Endothelial cell (in vitro differentiated cells): ENCODE results near the gene SYNPO2. TPM values are rescaled to one million over a fixed set of nuclear protein-coding genes. Genes with fewer than 3 reads are reported as not detected.

ENCODE experiments used
- DNase-seq: peaks from one replicate; pipeline ENCODE4 v3.0.0; 2021; ENCODE audit warnings: low spot score
- H3K27ac Mint-ChIP-seq: one replicate; pipeline ENCODE4 v1.8.0; 2021; ENCODE audit warnings: mixed read lengths, inconsistent platforms; ENCODE audit not compliant: unreplicated experiment
- H3K27me3 Mint-ChIP-seq: one replicate; pipeline ENCODE4 v1.8.0; 2021; ENCODE audit warnings: mild to moderate bottlenecking, moderate library complexity, mixed read lengths, inconsistent platforms; ENCODE audit not compliant: unreplicated experiment
- H3K36me3 Mint-ChIP-seq: one replicate; pipeline ENCODE4 v1.8.0; 2021; ENCODE audit warnings: mild to moderate bottlenecking, low read depth, mixed read lengths, inconsistent platforms; ENCODE audit not compliant: unreplicated experiment
- H3K4me1 Mint-ChIP-seq: one replicate; pipeline ENCODE4 v1.8.0; 2021; ENCODE audit warnings: mild to moderate bottlenecking, mixed read lengths, inconsistent platforms; ENCODE audit not compliant: unreplicated experiment
- H3K4me3 Mint-ChIP-seq: one replicate; pipeline ENCODE4 v1.8.0; 2021; ENCODE audit warnings: mild to moderate bottlenecking, mixed read lengths, inconsistent platforms; ENCODE audit not compliant: unreplicated experiment
- H3K9me3 Mint-ChIP-seq: one replicate; pipeline ENCODE4 v1.8.0; 2021; ENCODE audit warnings: mixed read lengths, inconsistent platforms; ENCODE audit not compliant: unreplicated experiment
- total RNA-seq: library from RNA; stranded (reverse); fragmentation: NEBNext Ultra II Directional; extraction: Animal tissue kit (Norgen Biotek cat#: 25700); gene quantifications from one replicate; pipeline ENCODE4 v1.2.1, GENCODE V29; 2021; ENCODE audit not compliant: unreplicated experiment
- TF ChIP-seq, protein P1 (sequence below): fragments of 200-600 bp; sonication (generic); IDR thresholded peaks from one replicate; pipeline ENCODE4 v1.5.0; 2021; ENCODE audit warnings: antibody characterized with exemption; ENCODE audit not compliant: unreplicated experiment

Gene SYNPO2
- total RNA-seq, 1 donor from 2014 or later = 1.1 TPM

DNA sequence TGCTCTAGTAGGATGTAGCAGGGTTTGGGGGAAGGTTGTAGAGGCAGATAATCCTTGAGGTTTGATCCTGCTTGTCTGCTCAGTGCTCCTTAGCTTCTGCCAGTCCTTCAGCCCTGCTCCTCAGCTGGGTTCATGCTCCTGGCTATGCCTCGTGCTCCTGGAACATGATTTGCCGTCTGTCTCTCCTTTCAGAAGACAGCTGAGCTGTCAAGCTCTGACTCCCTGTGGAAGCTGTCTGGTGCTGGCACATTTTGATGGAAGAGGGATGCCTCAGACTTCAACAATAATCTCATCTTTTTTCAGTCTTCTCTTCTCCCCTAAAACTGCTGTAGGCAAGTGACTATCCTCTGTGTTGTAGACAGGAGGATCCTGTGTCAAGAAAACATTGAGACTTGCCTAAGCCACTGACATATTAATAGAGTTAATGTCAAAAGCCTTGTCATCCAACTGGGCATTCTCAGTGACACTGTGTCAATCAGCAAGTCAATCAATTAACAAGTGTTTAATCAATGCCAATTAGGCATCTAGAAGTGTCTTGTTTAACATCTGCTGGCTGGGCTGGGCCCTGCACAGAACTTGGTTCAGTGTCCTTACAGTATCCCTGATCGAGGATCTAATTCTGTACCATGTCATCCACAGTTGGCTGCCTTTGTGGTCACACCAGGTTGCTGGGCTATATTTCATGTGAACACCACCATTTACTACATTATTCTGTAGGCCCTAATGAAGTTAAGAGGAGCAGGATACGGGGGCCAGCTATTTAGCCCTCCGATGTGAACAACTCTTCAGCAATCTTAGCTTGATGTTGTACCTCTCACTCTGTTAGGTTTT, 96.7 kb downstream of the SYNPO2 start:
- TF ChIP-seq, protein P1, sequence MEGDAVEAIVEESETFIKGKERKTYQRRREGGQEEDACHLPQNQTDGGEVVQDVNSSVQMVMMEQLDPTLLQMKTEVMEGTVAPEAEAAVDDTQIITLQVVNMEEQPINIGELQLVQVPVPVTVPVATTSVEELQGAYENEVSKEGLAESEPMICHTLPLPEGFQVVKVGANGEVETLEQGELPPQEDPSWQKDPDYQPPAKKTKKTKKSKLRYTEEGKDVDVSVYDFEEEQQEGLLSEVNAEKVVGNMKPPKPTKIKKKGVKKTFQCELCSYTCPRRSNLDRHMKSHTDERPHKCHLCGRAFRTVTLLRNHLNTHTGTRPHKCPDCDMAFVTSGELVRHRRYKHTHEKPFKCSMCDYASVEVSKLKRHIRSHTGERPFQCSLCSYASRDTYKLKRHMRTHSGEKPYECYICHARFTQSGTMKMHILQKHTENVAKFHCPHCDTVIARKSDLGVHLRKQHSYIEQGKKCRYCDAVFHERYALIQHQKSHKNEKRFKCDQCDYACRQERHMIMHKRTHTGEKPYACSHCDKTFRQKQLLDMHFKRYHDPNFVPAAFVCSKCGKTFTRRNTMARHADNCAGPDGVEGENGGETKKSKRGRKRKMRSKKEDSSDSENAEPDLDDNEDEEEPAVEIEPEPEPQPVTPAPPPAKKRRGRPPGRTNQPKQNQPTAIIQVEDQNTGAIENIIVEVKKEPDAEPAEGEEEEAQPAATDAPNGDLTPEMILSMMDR = no peak
- H3K9me3 Mint-ChIP-seq = no peaks in the 10 kb centered on the region
- peaks cover 11% of the 10 kb centered on the region for H3K4me1 Mint-ChIP-seq
- no peak overlapping the region for H3K4me3 Mint-ChIP-seq
- DNase-seq = no peak
- no peak overlapping the region for H3K27ac Mint-ChIP-seq
- H3K36me3 Mint-ChIP-seq = no peaks in the 10 kb centered on the region
- peaks cover 3% of the 10 kb centered on the region for H3K27me3 Mint-ChIP-seq

DNA sequence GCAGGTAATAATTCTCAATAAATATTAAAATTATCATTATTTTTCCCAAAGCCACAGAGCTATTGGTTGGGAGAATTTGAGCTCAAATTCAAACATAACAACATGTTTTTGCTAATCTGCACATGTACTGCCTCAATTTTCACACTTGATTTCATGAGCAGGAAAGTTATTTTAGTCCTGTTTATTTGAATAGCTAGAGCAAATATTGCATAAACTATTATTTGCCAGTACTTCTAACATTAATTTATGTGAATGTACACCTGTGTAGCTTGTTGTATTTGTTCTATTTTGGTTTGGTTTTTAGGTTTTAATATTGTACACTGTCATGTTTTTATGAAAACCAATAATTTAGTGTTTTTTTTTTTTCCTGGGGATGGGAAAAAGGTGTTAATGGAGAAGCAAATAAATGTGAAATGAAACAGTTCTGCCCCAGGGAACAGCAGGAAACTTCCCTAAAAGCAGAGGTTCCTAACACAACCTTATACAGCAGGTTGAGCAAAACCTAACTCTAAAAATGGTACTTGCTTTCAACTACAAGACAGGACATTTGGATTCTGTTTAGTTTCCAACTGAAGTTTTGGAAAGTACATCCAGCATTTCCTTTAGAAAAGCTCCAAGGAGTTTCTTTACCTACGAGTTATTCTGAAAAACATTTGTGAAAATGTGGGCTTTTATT, 99.4 kb downstream of the SYNPO2 start:
- DNase-seq = no peak
- Mint-ChIP-seq H3K4me3 (no peak overlapping the region), H3K27ac (no peak overlapping the region), H3K9me3 (no peaks in the 10 kb centered on the region), H3K27me3 (peaks cover 7% of the 10 kb centered on the region), H3K4me1 (peaks cover 9% of the 10 kb centered on the region), H3K36me3 (no peaks in the 10 kb centered on the region)
- TF ChIP-seq, protein P1 = no peak

DNA sequence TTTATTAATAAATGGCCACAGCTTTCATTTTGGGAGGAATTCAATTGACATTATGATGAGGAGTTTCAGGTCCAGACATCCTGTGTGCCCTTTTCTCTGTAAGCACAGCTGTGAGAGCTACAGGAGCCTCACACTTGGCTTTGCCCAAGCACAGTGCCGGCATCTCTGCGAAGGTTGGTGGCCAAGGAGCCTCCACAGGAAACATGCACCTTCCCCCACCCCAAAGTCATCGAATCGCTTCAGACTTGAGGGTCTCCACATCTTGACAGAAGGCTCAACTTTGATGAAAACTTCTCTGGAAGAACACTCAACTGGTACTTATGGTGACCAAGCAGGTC, 100.0 kb downstream of the SYNPO2 start:
- DNase-seq = no peak
- Mint-ChIP-seq H3K27ac (no peak overlapping the region), H3K4me1 (peaks cover 4% of the 10 kb centered on the region), H3K27me3 (peaks cover 5% of the 10 kb centered on the region), H3K4me3 (no peak overlapping the region), H3K36me3 (no peaks in the 10 kb centered on the region), H3K9me3 (no peaks in the 10 kb centered on the region)
- TF ChIP-seq, protein P1 = no peak

DNA sequence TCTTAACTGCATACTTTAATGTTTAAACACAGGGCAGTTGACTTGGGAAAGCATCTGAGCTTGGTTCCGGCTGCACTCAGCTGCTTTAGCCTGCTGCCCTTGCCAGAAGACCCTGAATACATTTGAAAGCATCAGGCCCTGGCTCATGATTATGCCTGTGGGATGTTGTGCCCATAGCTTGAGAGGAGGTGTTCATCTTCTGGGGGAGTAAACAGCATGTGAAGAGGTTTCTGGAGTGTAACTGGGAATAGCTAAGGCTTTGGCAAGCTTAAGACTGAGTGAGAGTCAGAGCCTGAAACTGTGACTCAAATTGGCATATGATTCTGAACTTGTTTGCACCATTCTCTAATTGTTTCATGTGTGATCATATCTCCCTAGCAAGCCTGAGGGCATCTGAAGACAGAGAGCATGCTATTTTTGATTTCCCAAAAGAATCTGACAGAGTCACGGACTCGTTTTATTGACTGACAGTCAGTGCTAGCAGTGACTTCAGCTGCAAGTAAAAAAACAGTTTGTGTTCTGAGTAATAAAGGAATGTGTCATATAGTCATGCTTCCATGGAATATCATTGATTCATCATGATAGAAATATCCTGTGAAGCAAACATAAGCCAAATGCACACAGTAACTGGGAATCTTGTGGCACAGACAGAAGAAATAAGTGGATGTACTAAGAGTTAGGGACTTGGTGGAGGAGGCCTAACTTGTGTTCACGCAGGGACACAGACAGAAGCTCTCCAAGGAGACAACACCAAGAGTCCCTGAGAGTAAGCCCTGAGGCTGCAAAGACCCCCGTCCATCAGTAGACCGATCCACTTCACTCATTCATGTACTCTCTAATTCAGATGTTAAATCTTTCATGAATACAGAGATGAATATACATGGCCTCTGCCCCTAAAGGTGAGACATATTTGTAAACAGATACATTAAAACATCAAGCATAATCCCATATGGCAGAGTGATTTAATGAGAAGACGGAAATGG, 100.7 kb downstream of the SYNPO2 start:
- Mint-ChIP-seq H3K27me3 (peaks cover 5% of the 10 kb centered on the region), H3K36me3 (no peaks in the 10 kb centered on the region), H3K9me3 (no peaks in the 10 kb centered on the region), H3K4me1 (no peaks in the 10 kb centered on the region), H3K4me3 (no peak overlapping the region), H3K27ac (no peak overlapping the region)
- TF ChIP-seq, protein P1 = no peak
- DNase-seq = no peak
